Heart left ventricle (tissue), 16 donors: ENCODE data around the gene ACOT13. TPM values are rescaled to one million over a fixed set of nuclear protein-coding genes. Genes with fewer than 3 reads are reported as not detected.

Source experiments
- ATAC-seq, 4 donors: fragments of 200-7000 bp; cut with Tn5 transposase; one replicate each; pipeline ENCODE4 v1.9.1; 2020 to 2022; ENCODE audit warnings: moderate library complexity in 4 of 4, mild to moderate bottlenecking in 3 of 4, moderate number of reproducible peaks in 1 of 4
- DNase-seq, 5 donors: peaks; one replicate each; pipeline ENCODE4 v3.0.0-alpha.2; 2020
- H3K27ac ChIP-seq, 12 donors: fragments of 200-600 bp; sonication (generic) in 4 of 12; one replicate each; pipeline versions ENCODE4 v1.5.0 to v1.8.0; 2016 to 2022; ENCODE audit warnings: mild to moderate bottlenecking in 2 of 12
- H3K27me3 ChIP-seq, 9 donors: fragments of 200-600 bp; sonication (generic) in 2 of 9; one replicate each; pipeline versions ENCODE4 v1.5.1 to v1.8.0; 2016 to 2022; ENCODE audit warnings: mild to moderate bottlenecking in 3 of 9
- H3K36me3 ChIP-seq, 9 donors: fragments of 200-600 bp; sonication (generic) in 2 of 9; one replicate each; pipeline versions ENCODE4 v1.5.0 to v1.8.0; 2018 to 2022; ENCODE audit warnings: mild to moderate bottlenecking in 2 of 9
- H3K4me1 ChIP-seq, 12 donors: fragments of 200-600 bp; sonication (generic) in 4 of 12; one replicate each; pipeline versions ENCODE4 v1.5.0 to v1.8.0; 2016 to 2022; ENCODE audit warnings: mild to moderate bottlenecking in 3 of 12
- H3K4me3 ChIP-seq, 12 donors: fragments of 200-600 bp; sonication (generic) in 4 of 12; one replicate each; pipeline versions ENCODE4 v1.5.0 to v1.8.0; 2017 to 2022; ENCODE audit warnings: mild to moderate bottlenecking in 9 of 12, moderate library complexity in 4 of 12
- H3K9me3 ChIP-seq, 12 donors: fragments of 200-600 bp; sonication (generic) in 4 of 12; one replicate each; pipeline versions ENCODE4 v1.5.0 to v1.8.0; 2016 to 2022; ENCODE audit warnings: mild to moderate bottlenecking in 1 of 12
- POLR2A ChIP-seq, 2 donors: fragments of 450-650 bp; IDR thresholded peaks; one replicate each; pipeline ENCODE4 v1.6.1; 2017; ENCODE audit warnings: antibody characterized with exemption in 2 of 2, mild to moderate bottlenecking in 2 of 2, moderate library complexity in 2 of 2
- WGBS, 4 donors: extraction: QIAGEN DNeasy Blood & Tissue Kit in 2 of 4; methylation state at CpG; one replicate each; pipeline versions ENCODE4 v1.1.5 to v1.1.7; 2013 to 2018; 5-methylcytosine and 5-hydroxymethylcytosine counted together
- intact Hi-C, 10 donors: fragments of 100-400 bp; cut with DNase I; formaldehyde crosslinking; loops; one replicate each; pipeline versions ENCODE4 v1.11.1 to v1.14.2; 2022
- polyA plus RNA-seq, 2 donors: library from polyadenylated mRNA; stranded (reverse); fragments of 200-250 nt; gene quantifications; one replicate each; pipeline ENCODE4 v1.2.3, GENCODE V29; 2013
- total RNA-seq, 9 donors: library from RNA; depleted of rRNA in 2 of 9; stranded (reverse); fragments of >200 nt in 2 of 9; fragmentation: NEBNext Ultra II Directional in 3 of 9; extraction: Animal tissue kit (Norgen Biotek cat#: 25700) in 3 of 9; gene quantifications; one replicate each; pipeline versions ENCODE4 v1.1.0 to v1.2.4, GENCODE V29; 2016 to 2023
- TF ChIP-seq, protein P1 (sequence below), 12 donors: fragments of 200-600 bp; sonication (generic) in 4 of 12; IDR thresholded peaks; one replicate each; pipeline versions ENCODE4 v1.5.0 to v1.8.0; 2018 to 2022; ENCODE audit warnings: antibody characterized with exemption in 12 of 12, mild to moderate bottlenecking in 5 of 12
- donor health status: ischemic (EF 13 %, LVEDD 7.1; RV severe dilation, severe dysfunction).
- donor health status: healthy with polysubstance abuse.
- donor health status: DM: no; HTN: yes; CAD: no.
- donor health status: DM: no; HTN: no; CAD: no.
- donor health status: ischemic (EF 25% LVEDD 6.9; RV normal size, moderate dysfunction).
- donor health status: ischemic (EF 25% LVEDD 5.7; RV mildly dilated, moderate dysfunction).
- donor health status: healthy.
- donor health status: DM: yes; HTN: yes; CAD: no.
- donor health status: ischemic (EF 35%, LVEDD 5.7; RV mildly dilated, moderate dysfunction).
- donor health status: nonischemic (EF 11% LVEDD 7.7; RV severe dilation, severe dysfunction).
- donor health status: DM: yes; HTN: yes; CAD: no.
- donor health status: PGD.
- donor health status: ischemic (EF 29% LVEDD 5.4; RV normal size, mild dysfunction).
- donor health status: nonischemic (EF 23%, LVEDD 6.1; RV moderate dilation, normal function).

ACOT13 gene
- total and polyA plus RNA-seq, 11 donors, result 21.6 to 160 (median 55.3) TPM

- H3K4me3 ChIP-seq, result no peak overlapping the region
- peaks cover 0 to 58% (median 48%) of the 10 kb centered on the region in 9 donors for H3K36me3 ChIP-seq
- TF ChIP-seq, protein P1, sequence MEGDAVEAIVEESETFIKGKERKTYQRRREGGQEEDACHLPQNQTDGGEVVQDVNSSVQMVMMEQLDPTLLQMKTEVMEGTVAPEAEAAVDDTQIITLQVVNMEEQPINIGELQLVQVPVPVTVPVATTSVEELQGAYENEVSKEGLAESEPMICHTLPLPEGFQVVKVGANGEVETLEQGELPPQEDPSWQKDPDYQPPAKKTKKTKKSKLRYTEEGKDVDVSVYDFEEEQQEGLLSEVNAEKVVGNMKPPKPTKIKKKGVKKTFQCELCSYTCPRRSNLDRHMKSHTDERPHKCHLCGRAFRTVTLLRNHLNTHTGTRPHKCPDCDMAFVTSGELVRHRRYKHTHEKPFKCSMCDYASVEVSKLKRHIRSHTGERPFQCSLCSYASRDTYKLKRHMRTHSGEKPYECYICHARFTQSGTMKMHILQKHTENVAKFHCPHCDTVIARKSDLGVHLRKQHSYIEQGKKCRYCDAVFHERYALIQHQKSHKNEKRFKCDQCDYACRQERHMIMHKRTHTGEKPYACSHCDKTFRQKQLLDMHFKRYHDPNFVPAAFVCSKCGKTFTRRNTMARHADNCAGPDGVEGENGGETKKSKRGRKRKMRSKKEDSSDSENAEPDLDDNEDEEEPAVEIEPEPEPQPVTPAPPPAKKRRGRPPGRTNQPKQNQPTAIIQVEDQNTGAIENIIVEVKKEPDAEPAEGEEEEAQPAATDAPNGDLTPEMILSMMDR (IDR thresholded peaks at IDR 0.05), result no peak
- no peak for TF ChIP-seq POLR2A (IDR thresholded peaks at IDR 0.05)
- 79 to 88% (median 84%) methylated on average over 2 of the region's 2 CpGs for WGBS, 4 donors
- H3K4me1 ChIP-seq, result peaks cover 0 to 12% (median 4%) of the 10 kb centered on the region in 12 donors
- no peak overlapping the region for H3K27ac ChIP-seq
- H3K27me3 ChIP-seq, result peaks cover 0 to 7% (median 0%) of the 10 kb centered on the region in 9 donors
- intact Hi-C loops, result loop anchor here in 1 of 10 donors (10.0 kb wide), 1 partner anchor 65 kb away; no protein-coding TSS in a partner anchor
- H3K9me3 ChIP-seq, result no peaks in the 10 kb centered on the region
- DNase-seq (no peak), ATAC-seq (no peak)
Measured at GRCh38 chr6:24649691-24650090, 17.2 kb upstream of the ACOT13 start.

DNA sequence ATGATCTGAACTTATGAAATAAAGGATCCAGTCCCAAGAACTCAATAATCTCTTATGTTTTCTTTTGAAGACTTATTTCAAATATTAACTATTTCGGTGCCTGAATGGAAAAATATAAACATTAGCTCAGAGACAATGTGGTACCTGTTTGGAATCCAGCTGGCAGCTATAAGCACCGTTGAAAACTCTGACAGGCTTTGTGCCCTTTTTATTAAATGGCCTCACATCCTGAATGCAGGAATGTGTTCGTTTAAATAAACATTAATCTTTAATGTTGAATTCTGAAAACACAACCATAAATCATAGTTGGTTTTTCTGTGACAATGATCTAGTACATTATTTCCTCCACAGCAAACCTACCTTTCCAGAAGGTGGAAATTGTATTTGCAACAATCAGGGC lies 16.5 kb upstream of the ACOT13 start:
- no peak for TF ChIP-seq POLR2A (IDR thresholded peaks at IDR 0.05)
- TF ChIP-seq, protein P1 (IDR thresholded peaks at IDR 0.05), result no peak
- H3K9me3 ChIP-seq, result no peaks in the 10 kb centered on the region
- peaks cover 0 to 2% (median 0%) of the 10 kb centered on the region in 9 donors for H3K27me3 ChIP-seq
- DNase-seq, result no peak
- ATAC-seq, result no peak
- peaks cover 0 to 65% (median 50%) of the 10 kb centered on the region in 9 donors for H3K36me3 ChIP-seq
- H3K4me3 ChIP-seq, result no peak overlapping the region
- 49 to 63% (median 59%) methylated on average over 3 of the region's 3 CpGs for WGBS, 4 donors
- intact Hi-C loops, result loop anchor here in 1 of 10 donors (10.0 kb wide), 1 partner anchor 66 kb away; no protein-coding TSS in a partner anchor
- H3K4me1 ChIP-seq, result peaks cover 0 to 11% (median 2%) of the 10 kb centered on the region in 12 donors
- no peak overlapping the region for H3K27ac ChIP-seq

GRCh38 chr6:24655215-24655614 lies 11.7 kb upstream of the ACOT13 start:
- Histone ChIP-seq H3K9me3 (no peaks in the 10 kb centered on the region), H3K4me1 (peaks cover 0 to 14% (median 0%) of the 10 kb centered on the region in 12 donors), H3K4me3 (no peak overlapping the region), H3K36me3 (peaks cover 0 to 85% (median 63%) of the 10 kb centered on the region in 9 donors), H3K27me3 (no peaks in the 10 kb centered on the region), H3K27ac (no peak overlapping the region)
- DNase-seq, result no peak
- no peak for ATAC-seq
- TF ChIP-seq, protein P1 (IDR thresholded peaks at IDR 0.05), result no peak
- no peak for TF ChIP-seq POLR2A (IDR thresholded peaks at IDR 0.05)
- intact Hi-C loops, result loop anchor here in 1 of 10 donors (10.0 kb wide), 1 partner anchor 70 kb away; no protein-coding TSS in a partner anchor
- 63 to 86% (median 69%) methylated on average over 1 of the region's 1 CpG for WGBS, 4 donors

DNA sequence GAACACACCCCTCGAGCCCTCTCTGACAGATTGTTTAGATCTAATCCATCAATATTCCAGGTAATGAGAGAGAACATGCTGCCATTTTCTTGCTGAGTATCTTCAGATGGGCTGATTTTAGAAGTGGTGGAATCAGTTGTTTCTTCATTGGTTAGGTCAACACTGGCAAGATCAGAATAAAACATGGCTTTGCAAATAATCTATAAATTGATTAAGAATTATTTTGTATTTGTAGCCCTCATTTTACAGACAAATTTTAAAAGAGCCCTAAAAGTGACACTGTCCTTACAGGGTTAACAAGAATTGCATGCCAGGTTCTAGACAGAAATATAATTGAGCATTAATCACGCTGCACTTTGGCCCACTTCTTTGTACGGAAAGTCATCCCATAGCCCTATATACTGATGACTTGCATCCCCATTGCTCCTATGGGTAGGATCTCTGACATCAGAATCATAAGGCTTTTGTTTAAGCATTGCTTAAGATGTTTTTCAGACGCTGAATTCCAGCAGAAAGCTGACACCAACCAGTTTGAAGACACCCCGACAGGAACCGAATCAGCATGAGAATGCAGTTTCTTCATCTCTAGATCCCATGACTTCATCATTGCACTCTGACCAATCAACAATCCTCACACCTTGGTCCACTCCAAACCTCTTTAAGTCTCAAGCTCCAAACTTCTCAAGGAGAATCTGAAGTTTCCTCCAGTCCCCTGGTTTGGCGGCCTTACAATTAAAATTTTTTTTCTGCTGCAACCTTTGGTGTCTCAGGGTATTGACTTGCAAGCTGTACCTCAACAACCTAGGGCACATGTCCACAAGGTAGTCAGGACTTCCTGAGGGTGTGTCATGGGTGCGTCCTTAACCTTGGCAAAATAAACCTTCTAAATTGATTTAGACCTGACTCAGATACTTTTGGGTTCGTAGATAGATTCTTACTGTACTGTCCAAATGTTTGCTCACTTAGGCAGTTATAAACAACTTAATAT lies 8.0 kb upstream of the ACOT13 start:
- TF ChIP-seq POLR2A (IDR thresholded peaks at IDR 0.05), result no peak
- TF ChIP-seq, protein P1 (IDR thresholded peaks at IDR 0.05), result no peak
- H3K4me3 ChIP-seq, result no peak overlapping the region
- ATAC-seq (peak in 1 of 4 donors; percentile 60), DNase-seq (no peak)
- no peaks in the 10 kb centered on the region for H3K27me3 ChIP-seq
- H3K9me3 ChIP-seq, result no peaks in the 10 kb centered on the region
- H3K36me3 ChIP-seq, result peaks cover 0 to 70% (median 50%) of the 10 kb centered on the region in 9 donors
- peak overlapping the region in 1 of 12 donors; percentile 50 for H3K27ac ChIP-seq
- intact Hi-C loops, result loop anchor here in 1 of 10 donors (10.0 kb wide), 1 partner anchor 74 kb away; no protein-coding TSS in a partner anchor
- WGBS, 4 donors, result 75 to 80% (median 78%) methylated on average over 9 of the region's 9 CpGs
- peaks cover 0 to 18% (median 0%) of the 10 kb centered on the region in 12 donors for H3K4me1 ChIP-seq
